Measurements from ENCODE around the gene MRPL36.

DNA sequence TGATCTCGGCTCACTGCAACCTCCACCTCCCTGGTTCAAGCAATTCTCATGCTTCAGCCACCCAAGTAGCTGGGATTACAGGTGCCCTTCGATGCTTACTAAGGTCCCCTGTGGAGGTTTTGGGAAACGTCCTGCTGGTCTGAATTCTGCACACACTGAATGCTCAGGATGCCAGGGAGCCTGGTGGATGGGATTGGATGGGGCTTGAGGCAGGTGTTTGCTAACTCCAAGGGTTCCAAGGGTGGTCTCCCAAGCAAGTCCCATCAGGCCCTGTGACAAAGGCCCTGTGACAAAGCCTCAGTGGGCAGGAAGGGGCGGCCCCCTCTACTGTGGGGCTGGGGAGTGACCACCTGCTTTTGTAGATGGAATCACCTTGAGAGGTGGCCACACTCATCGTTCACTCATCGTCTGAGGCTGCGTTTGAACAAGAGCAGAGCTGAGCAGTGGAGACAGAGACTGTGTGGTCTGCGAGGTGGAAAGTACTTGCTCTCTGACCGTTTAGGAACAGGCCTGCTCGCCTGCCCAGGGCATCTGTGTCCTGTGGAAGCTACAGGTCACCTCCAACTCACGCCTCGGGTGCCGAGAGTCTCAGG lies 40.2 kb downstream of the MRPL36 start:
- TF ChIP-seq, protein P1, sequence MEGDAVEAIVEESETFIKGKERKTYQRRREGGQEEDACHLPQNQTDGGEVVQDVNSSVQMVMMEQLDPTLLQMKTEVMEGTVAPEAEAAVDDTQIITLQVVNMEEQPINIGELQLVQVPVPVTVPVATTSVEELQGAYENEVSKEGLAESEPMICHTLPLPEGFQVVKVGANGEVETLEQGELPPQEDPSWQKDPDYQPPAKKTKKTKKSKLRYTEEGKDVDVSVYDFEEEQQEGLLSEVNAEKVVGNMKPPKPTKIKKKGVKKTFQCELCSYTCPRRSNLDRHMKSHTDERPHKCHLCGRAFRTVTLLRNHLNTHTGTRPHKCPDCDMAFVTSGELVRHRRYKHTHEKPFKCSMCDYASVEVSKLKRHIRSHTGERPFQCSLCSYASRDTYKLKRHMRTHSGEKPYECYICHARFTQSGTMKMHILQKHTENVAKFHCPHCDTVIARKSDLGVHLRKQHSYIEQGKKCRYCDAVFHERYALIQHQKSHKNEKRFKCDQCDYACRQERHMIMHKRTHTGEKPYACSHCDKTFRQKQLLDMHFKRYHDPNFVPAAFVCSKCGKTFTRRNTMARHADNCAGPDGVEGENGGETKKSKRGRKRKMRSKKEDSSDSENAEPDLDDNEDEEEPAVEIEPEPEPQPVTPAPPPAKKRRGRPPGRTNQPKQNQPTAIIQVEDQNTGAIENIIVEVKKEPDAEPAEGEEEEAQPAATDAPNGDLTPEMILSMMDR (optimal IDR thresholded peaks at IDR 0.05 in 1 of 3, IDR thresholded peaks at IDR 0.05 in 1 of 3, conservative IDR thresholded peaks at IDR 0.05 in 1 of 3; ENCODE audit: extremely low read depth in 1 of 3, insufficient read depth in 2 of 3, low read length in 3 of 3), result no peak
- TF ChIP-seq EZH2 (IDR thresholded peaks at IDR 0.05; ENCODE audit: low read length), result no peak

Data from keratinocyte (primary cell).